ENCODE data around the gene PRPF39.
"Not testable (repeated sequence)": the region's sequence is repeated elsewhere in the genome, so short reads cannot be mapped to it uniquely, and the experiment has no call there.

PRPF39 gene

GRCh38 chr14:45078323-45078722, 5.6 kb upstream of the PRPF39 start:
- DNase-seq (ENCODE audit: low read depth), result no peak
- no peak overlapping the region for H3K4me3 ChIP-seq (ENCODE audit: low read depth, low read length)

- not testable (repeated sequence) for H3K4me3 ChIP-seq (ENCODE audit: low read depth, low read length); DNase-seq (ENCODE audit: low read depth)
Observed at GRCh38 chr14:45080416-45080968, 3.4 kb upstream of the PRPF39 start.

GRCh38 chr14:45081096-45081495, 2.8 kb upstream of the PRPF39 start:
- DNase-seq (ENCODE audit: low read depth); H3K4me3 ChIP-seq (ENCODE audit: low read depth, low read length): not testable (repeated sequence)

- H3K4me3 ChIP-seq (ENCODE audit: low read depth, low read length), result no peak overlapping the region
- DNase-seq (ENCODE audit: low read depth), result no peak
Observed at GRCh38 chr14:45082420-45082819, 1.5 kb upstream of the PRPF39 start.

GRCh38 chr14:45083617-45083975, 320 bp upstream of the PRPF39 start:
- no peak for DNase-seq (ENCODE audit: low read depth)
- H3K4me3 ChIP-seq (ENCODE audit: low read depth, low read length), result peak overlapping the region; percentile 88

GRCh38 chr14:45084946-45085346, 1.0 kb downstream of the PRPF39 start:
- no peak for DNase-seq (ENCODE audit: low read depth)
- peak overlapping the region; percentile 88 for H3K4me3 ChIP-seq (ENCODE audit: low read depth, low read length)

- H3K4me3 ChIP-seq (ENCODE audit: low read depth, low read length), result no peak overlapping the region
- DNase-seq (ENCODE audit: low read depth), result no peak
Observed at GRCh38 chr14:45089813-45090212, 5.9 kb downstream of the PRPF39 start.

- H3K4me3 ChIP-seq (ENCODE audit: low read depth, low read length), result no peak overlapping the region
- no peak for DNase-seq (ENCODE audit: low read depth)
Observed at GRCh38 chr14:45091710-45092109, 7.8 kb downstream of the PRPF39 start.

- no peak for DNase-seq (ENCODE audit: low read depth)
- H3K4me3 ChIP-seq (ENCODE audit: low read depth, low read length), result no peak overlapping the region
Observed at GRCh38 chr14:45094275-45094674, 10.4 kb downstream of the PRPF39 start.

- no peak overlapping the region for H3K4me3 ChIP-seq (ENCODE audit: low read depth, low read length)
- DNase-seq (ENCODE audit: low read depth), result no peak
Observed at GRCh38 chr14:45095143-45095542, 11.2 kb downstream of the PRPF39 start.

GRCh38 chr14:45096218-45096617, 12.3 kb downstream of the PRPF39 start:
- DNase-seq (ENCODE audit: low read depth), result no peak
- H3K4me3 ChIP-seq (ENCODE audit: low read depth, low read length), result no peak overlapping the region

GRCh38 chr14:45103806-45104205, 19.9 kb downstream of the PRPF39 start:
- H3K4me3 ChIP-seq (ENCODE audit: low read depth, low read length), result no peak overlapping the region
- DNase-seq (ENCODE audit: low read depth), result no peak

GRCh38 chr14:45104561-45104960, 20.6 kb downstream of the PRPF39 start:
- no peak overlapping the region for H3K4me3 ChIP-seq (ENCODE audit: low read depth, low read length)
- no peak for DNase-seq (ENCODE audit: low read depth)

GRCh38 chr14:45112896-45113781, 29.2 kb downstream of the PRPF39 start:
- no peak overlapping the region for H3K4me3 ChIP-seq (ENCODE audit: low read depth, low read length)
- no peak for DNase-seq (ENCODE audit: low read depth)

GRCh38 chr14:45114327-45114726, 30.4 kb downstream of the PRPF39 start:
- no peak overlapping the region for H3K4me3 ChIP-seq (ENCODE audit: low read depth, low read length)

GRCh38 chr14:45118594-45118993, 34.7 kb downstream of the PRPF39 start:
- H3K4me3 ChIP-seq (ENCODE audit: low read depth, low read length), result no peak overlapping the region
- no peak for DNase-seq (ENCODE audit: low read depth)

More at GRCh38 chr14:45114327-45114726, 30.4 kb downstream of the PRPF39 start:
- no peak for DNase-seq (ENCODE audit: low read depth)

- no peak overlapping the region for H3K4me3 ChIP-seq (ENCODE audit: low read depth, low read length)
- no peak for DNase-seq (ENCODE audit: low read depth)
Observed at GRCh38 chr14:45120096-45120495, 36.2 kb downstream of the PRPF39 start.

GRCh38 chr14:45123271-45123670, 39.4 kb downstream of the PRPF39 start:
- DNase-seq (ENCODE audit: low read depth), result no peak
- no peak overlapping the region for H3K4me3 ChIP-seq (ENCODE audit: low read depth, low read length)

- DNase-seq (ENCODE audit: low read depth), result no peak
- H3K4me3 ChIP-seq (ENCODE audit: low read depth, low read length), result no peak overlapping the region
Observed at GRCh38 chr14:45125754-45126153, 41.8 kb downstream of the PRPF39 start.

GRCh38 chr14:45128963-45129629, 45.2 kb downstream of the PRPF39 start:
- H3K4me3 ChIP-seq (ENCODE audit: low read depth, low read length), result no peak overlapping the region
- no peak for DNase-seq (ENCODE audit: low read depth)

GRCh38 chr14:45133683-45134050, 49.8 kb downstream of the PRPF39 start:
- H3K4me3 ChIP-seq (ENCODE audit: low read depth, low read length), result peak overlapping the region; percentile 68
- DNase-seq (ENCODE audit: low read depth), result no peak
